Natural killer cell (primary cell): ENCODE results near the gene RAPGEF5. TPM values are rescaled to one million over a fixed set of nuclear protein-coding genes. Genes with fewer than 3 reads are reported as not detected.

ENCODE experiments used
- ATAC-seq, 3 donors: fragments of 150-1000 bp in 2 of 3; fragments of 200-7000 bp in 1 of 3; cut with Tn5 transposase; 1 replicate in 1 of 3; 2 replicates in 2 of 3; pipeline ENCODE4 v1.10.0; 2021; ENCODE audit warnings: mild to moderate bottlenecking in 2 of 3, moderate library complexity in 2 of 3
- DNase-seq, 2 donors: peaks; one replicate each; pipeline versions ENCODE4 v3.0.0 to v3.0.0-alpha.2; 2013 to 2021; ENCODE audit warnings: mixed read lengths in 1 of 2
- H3K27ac ChIP-seq: one replicate; pipeline ENCODE4 v1.5.1; 2013; ENCODE audit warnings: mild to moderate bottlenecking, low read length
- H3K27me3 ChIP-seq: one replicate; pipeline ENCODE4 v1.6.1; 2013; ENCODE audit warnings: low read length; ENCODE audit not compliant: control insufficient read depth, insufficient read depth
- H3K36me3 ChIP-seq: one replicate; pipeline ENCODE4 v1.6.1; 2013; ENCODE audit warnings: low read length; ENCODE audit not compliant: control insufficient read depth, insufficient read depth
- H3K4me1 ChIP-seq: one replicate; pipeline ENCODE4 v1.6.1; 2013; ENCODE audit warnings: low read length; ENCODE audit not compliant: control insufficient read depth, insufficient read depth
- H3K4me3 ChIP-seq: one replicate; pipeline ENCODE4 v1.5.1; 2013; ENCODE audit warnings: low read length
- H3K9me3 ChIP-seq: one replicate; pipeline ENCODE4 v1.6.1; 2013; ENCODE audit warnings: low read length; ENCODE audit not compliant: control insufficient read depth, insufficient read depth
- H3K27ac Mint-ChIP-seq, 2 donors: one replicate each; pipeline ENCODE4 v1.8.0; 2022; ENCODE audit warnings: mild to moderate bottlenecking in 2 of 2, mixed read lengths in 2 of 2, moderate library complexity in 1 of 2
- H3K27me3 Mint-ChIP-seq, 2 donors: one replicate each; pipeline ENCODE4 v1.8.0; 2022; ENCODE audit warnings: low read depth in 2 of 2, mixed read lengths in 2 of 2
- H3K36me3 Mint-ChIP-seq: one replicate; pipeline ENCODE4 v1.8.0; 2022; ENCODE audit warnings: mixed read lengths
- H3K4me1 Mint-ChIP-seq, 2 donors: one replicate each; pipeline ENCODE4 v1.8.0; 2022; ENCODE audit warnings: mixed read lengths in 2 of 2
- H3K4me3 Mint-ChIP-seq: one replicate; pipeline ENCODE4 v1.8.0; 2022; ENCODE audit warnings: mild to moderate bottlenecking, moderate library complexity, mixed read lengths
- H3K9me3 Mint-ChIP-seq, 2 donors: one replicate each; pipeline ENCODE4 v1.8.0; 2022; ENCODE audit warnings: mixed read lengths in 2 of 2
- CTCF ChIP-seq: fragments of 200-600 bp; IDR thresholded peaks from one replicate; pipeline ENCODE4 v1.8.0; 2022; ENCODE audit warnings: antibody characterized with exemption
- WGBS: methylation state at CpG from one replicate; pipeline ENCODE4 v1.1.7; 2013; ENCODE audit warnings: missing lambda C conversion rate; ENCODE audit not compliant: insufficient coverage; 5-methylcytosine and 5-hydroxymethylcytosine counted together
- intact Hi-C: fragments of 100-400 bp; cut with micrococcal nuclease; formaldehyde crosslinking; loops from one replicate; pipeline ENCODE4 v1.14.2; 2022
- total RNA-seq, 4 donors: library from RNA; stranded (reverse); fragments of 120-200 nt in 1 of 4; gene quantifications; one replicate each; pipeline versions ENCODE4 v1.2.3 to v1.2.4, GENCODE V29; 2013 to 2022

Gene RAPGEF5
- total RNA-seq, 3 donors from 2014 or later (not counting 1 experiment from before 2014, with no cell fraction given), result 0.26 to 0.33 TPM; not detected in 1

DNA sequence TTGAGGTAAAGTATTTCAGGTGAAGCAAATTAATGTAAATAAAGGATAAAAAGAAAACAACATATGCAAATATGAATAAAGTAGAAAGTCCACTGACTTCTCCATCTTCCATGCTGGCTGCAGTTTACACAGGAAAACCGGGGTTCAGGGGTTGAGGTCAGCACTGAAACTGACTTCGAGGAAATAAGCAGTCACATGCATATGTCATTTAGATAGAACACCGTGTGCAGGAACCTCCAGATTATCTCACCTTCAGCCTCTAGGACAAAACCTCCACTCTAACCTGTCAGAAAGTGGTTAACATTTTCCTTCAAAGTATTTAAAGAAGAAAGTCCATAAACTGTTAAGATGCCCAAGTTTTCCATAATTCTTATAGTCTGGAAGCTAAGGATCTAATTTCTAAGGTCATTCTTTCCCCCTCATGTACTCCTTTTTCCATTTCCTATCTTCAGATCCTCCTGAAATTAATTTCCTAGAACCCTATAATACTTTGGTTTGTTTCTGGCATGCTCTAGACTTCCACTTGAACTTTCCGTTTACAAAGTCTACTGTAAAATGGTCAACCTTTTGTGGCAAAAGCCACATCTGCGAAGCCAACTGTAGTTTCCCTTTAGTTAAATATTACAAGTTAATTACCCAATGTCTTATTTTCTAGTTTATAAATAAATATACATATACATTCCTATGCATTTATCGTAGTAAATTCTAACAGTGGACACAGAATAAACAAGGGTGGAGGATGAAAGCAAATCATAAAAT is 173.3 kb downstream of the RAPGEF5 start:
- no peak for ATAC-seq
- no peak for DNase-seq
- Mint-ChIP-seq H3K4me1 (no peaks in the 10 kb centered on the region), H3K27ac (no peak overlapping the region), H3K27me3 (peaks cover 18 to 26% of the 10 kb centered on the region in 2 donors), H3K4me3 (no peak overlapping the region), H3K36me3 (no peaks in the 10 kb centered on the region), H3K9me3 (no peaks in the 10 kb centered on the region)
- WGBS, result 55% methylated on average over 4 of the region's 6 CpGs
- Histone ChIP-seq H3K9me3 (no peaks in the 10 kb centered on the region), H3K27ac (no peak overlapping the region), H3K36me3 (no peaks in the 10 kb centered on the region), H3K27me3 (no peaks in the 10 kb centered on the region), H3K4me3 (no peak overlapping the region), H3K4me1 (no peaks in the 10 kb centered on the region)
- intact Hi-C loops, result no loop called here
- no peak for TF ChIP-seq CTCF

DNA sequence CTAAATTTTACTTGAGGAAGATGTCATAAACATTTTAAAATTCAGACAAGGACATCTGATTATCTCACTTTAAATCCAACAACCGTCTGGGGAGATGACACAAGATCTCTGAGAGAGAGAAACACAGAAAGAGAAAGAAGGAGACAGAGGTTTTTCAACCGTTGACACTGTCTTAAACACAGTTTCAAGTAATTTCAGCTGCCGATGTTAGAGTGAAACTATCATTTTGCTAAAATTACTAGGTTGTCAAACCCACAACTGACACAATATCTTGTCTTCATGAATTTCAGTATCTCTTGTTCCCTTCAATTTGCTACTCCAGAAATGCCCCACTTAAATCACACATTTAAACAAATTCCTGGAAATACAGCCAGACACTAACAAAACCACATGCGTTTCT is 174.8 kb downstream of the RAPGEF5 start:
- H3K27me3 Mint-ChIP-seq, result peaks cover 18 to 26% of the 10 kb centered on the region in 2 donors

DNA sequence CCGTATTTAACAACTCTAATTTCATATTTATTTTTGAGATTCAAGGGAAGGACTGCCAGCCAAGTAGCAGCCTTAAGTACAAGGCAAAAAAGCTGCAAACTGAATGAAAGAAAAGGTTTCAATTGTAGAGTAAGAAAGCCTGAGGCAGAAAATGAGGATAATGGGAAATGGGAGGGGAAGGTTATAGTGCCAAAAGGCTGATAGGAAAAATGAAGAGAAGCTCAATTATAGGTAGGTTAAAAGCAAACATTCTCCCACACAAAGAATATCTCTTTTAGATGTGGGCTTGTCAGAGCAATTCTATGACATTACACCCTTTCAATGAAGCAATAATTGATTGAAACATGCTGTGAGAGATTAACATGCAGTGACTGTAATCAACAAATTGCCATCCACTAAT is 175.3 kb downstream of the RAPGEF5 start:
- Histone ChIP-seq H3K4me1 (no peaks in the 10 kb centered on the region), H3K36me3 (no peaks in the 10 kb centered on the region), H3K27me3 (no peaks in the 10 kb centered on the region), H3K27ac (no peak overlapping the region), H3K4me3 (no peak overlapping the region), H3K9me3 (no peaks in the 10 kb centered on the region)
- Mint-ChIP-seq H3K36me3 (no peaks in the 10 kb centered on the region), H3K4me1 (no peaks in the 10 kb centered on the region), H3K4me3 (no peak overlapping the region), H3K9me3 (no peaks in the 10 kb centered on the region), H3K27ac (no peak overlapping the region), H3K27me3 (peaks cover 18 to 26% of the 10 kb centered on the region in 2 donors)
- no CpG with 5 or more reads among the region's 1 CpG for WGBS
- no peak for TF ChIP-seq CTCF
- no peak for ATAC-seq
- DNase-seq, result no peak
- intact Hi-C loops, result no loop called here

More for the DNA sequence above, 174.8 kb downstream of the RAPGEF5 start:
- Histone ChIP-seq H3K9me3 (no peaks in the 10 kb centered on the region), H3K27me3 (no peaks in the 10 kb centered on the region), H3K4me1 (no peaks in the 10 kb centered on the region), H3K27ac (no peak overlapping the region), H3K36me3 (no peaks in the 10 kb centered on the region), H3K4me3 (no peak overlapping the region)
- H3K4me3 Mint-ChIP-seq, result no peak overlapping the region
- TF ChIP-seq CTCF, result no peak
- H3K4me1 Mint-ChIP-seq, result no peaks in the 10 kb centered on the region
- no peaks in the 10 kb centered on the region for H3K36me3 Mint-ChIP-seq
- ATAC-seq, result no peak
- 77% methylated on average over 4 of the region's 4 CpGs for WGBS
- intact Hi-C loops, result no loop called here
- H3K27ac Mint-ChIP-seq, result no peak overlapping the region
- no peaks in the 10 kb centered on the region for H3K9me3 Mint-ChIP-seq
- DNase-seq, result no peak

- H3K4me3 ChIP-seq, result no peak overlapping the region
- Mint-ChIP-seq H3K9me3 (no peaks in the 10 kb centered on the region), H3K4me3 (no peak overlapping the region), H3K27me3 (peaks cover 15 to 20% of the 10 kb centered on the region in 2 donors), H3K4me1 (peaks cover 6% of the 10 kb centered on the region in 2 donors), H3K36me3 (no peaks in the 10 kb centered on the region), H3K27ac (no peak overlapping the region)
- H3K9me3 ChIP-seq, result no peaks in the 10 kb centered on the region
- intact Hi-C loops, result no loop called here
- DNase-seq (no peak), ATAC-seq (peak; percentile 63 to 81 (median 77))
- H3K27me3 ChIP-seq, result no peaks in the 10 kb centered on the region
- H3K4me1 ChIP-seq, result no peaks in the 10 kb centered on the region
- TF ChIP-seq CTCF, result no peak
- 72% methylated on average over 4 of the region's 4 CpGs for WGBS
- no peak overlapping the region for H3K27ac ChIP-seq
- H3K36me3 ChIP-seq, result no peaks in the 10 kb centered on the region
Observed at GRCh38 chr7:22179442-22179879, 177.5 kb downstream of the RAPGEF5 start.
